ENCODE results near the gene B3GALT6. TPM values are rescaled to one million over a fixed set of nuclear protein-coding genes. Genes with fewer than 3 reads are reported as not detected.

The B3GALT6 gene
- total and polyA plus RNA-seq, 12 donors, result 7.3 to 16.2 (median 9.1) TPM

- no peak for DNase-seq
- TF ChIP-seq, protein P1, sequence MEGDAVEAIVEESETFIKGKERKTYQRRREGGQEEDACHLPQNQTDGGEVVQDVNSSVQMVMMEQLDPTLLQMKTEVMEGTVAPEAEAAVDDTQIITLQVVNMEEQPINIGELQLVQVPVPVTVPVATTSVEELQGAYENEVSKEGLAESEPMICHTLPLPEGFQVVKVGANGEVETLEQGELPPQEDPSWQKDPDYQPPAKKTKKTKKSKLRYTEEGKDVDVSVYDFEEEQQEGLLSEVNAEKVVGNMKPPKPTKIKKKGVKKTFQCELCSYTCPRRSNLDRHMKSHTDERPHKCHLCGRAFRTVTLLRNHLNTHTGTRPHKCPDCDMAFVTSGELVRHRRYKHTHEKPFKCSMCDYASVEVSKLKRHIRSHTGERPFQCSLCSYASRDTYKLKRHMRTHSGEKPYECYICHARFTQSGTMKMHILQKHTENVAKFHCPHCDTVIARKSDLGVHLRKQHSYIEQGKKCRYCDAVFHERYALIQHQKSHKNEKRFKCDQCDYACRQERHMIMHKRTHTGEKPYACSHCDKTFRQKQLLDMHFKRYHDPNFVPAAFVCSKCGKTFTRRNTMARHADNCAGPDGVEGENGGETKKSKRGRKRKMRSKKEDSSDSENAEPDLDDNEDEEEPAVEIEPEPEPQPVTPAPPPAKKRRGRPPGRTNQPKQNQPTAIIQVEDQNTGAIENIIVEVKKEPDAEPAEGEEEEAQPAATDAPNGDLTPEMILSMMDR (IDR thresholded peaks at IDR 0.05), result no peak
- 10% methylated on average over 9 of the region's 9 CpGs for WGBS, 2 donors
- Histone ChIP-seq H3K9me3 (no peaks in the 10 kb centered on the region), H3K27me3 (peaks cover 0 to 32% (median 24%) of the 10 kb centered on the region in 7 donors), H3K4me1 (peaks cover 0 to 11% (median 0%) of the 10 kb centered on the region in 9 donors), H3K27ac (no peak overlapping the region), H3K4me3 (no peak overlapping the region), H3K36me3 (no peaks in the 10 kb centered on the region)
- ATAC-seq, result no peak
- intact Hi-C loops (cut with DNase I), result no loop called here
Measured at GRCh38 chr1:1283821-1284220, 51.8 kb downstream of the B3GALT6 start.

Other genes with a start within 250 kb of the B3GALT6 start
- gene HES4, start 232.1 kb upstream of the B3GALT6 start, total RNA-seq, result 10 to 100 TPM; 28.5 to 78.1 (median 41.6) TPM
- gene HES4, start 232.1 kb upstream of the B3GALT6 start, polyA plus RNA-seq, result 10 to 100 TPM; 49.2 to 49.8 TPM
- 100 to 1,000 TPM in 1 of 10 donors, 10 to 100 TPM in 8, 1 to 10 TPM in 1; 9.8 to 169 (median 20.9) TPM for gene ISG15, start 218.7 kb upstream of the B3GALT6 start, total RNA-seq
- 100 to 1,000 TPM in 1 of 2 donors, 10 to 100 TPM in 1; 51.7 to 186 TPM for gene ISG15, start 218.7 kb upstream of the B3GALT6 start, polyA plus RNA-seq
- gene AGRN, start 212.1 kb upstream of the B3GALT6 start, total RNA-seq, result 10 to 100 TPM; 12.7 to 33.9 (median 18.3) TPM
- gene AGRN, start 212.1 kb upstream of the B3GALT6 start, polyA plus RNA-seq, result 10 to 100 TPM; 11.5 to 30.7 TPM
- not detected for gene RNF223, start 157.9 kb upstream of the B3GALT6 start, total RNA-seq
- not detected for gene RNF223, start 157.9 kb upstream of the B3GALT6 start, polyA plus RNA-seq
- gene C1orf159, start 116.1 kb upstream of the B3GALT6 start, total RNA-seq, result 1 to 10 TPM; 2.9 to 6.0 (median 3.5) TPM
- 10 to 100 TPM in 1 of 2 donors, 1 to 10 TPM in 1; 7.1 to 14.0 TPM for gene C1orf159, start 116.1 kb upstream of the B3GALT6 start, polyA plus RNA-seq
- under 1 TPM in 7 of 10 donors, not detected in 3; 0.11 to 0.53 (median 0.26) TPM for gene TTLL10, start 58.4 kb upstream of the B3GALT6 start, total RNA-seq
- under 1 TPM; 0.09 to 0.29 TPM for gene TTLL10, start 58.4 kb upstream of the B3GALT6 start, polyA plus RNA-seq
- 1 to 10 TPM in 1 of 10 donors, under 1 TPM in 2, not detected in 7; 0.28 to 1.7 (median 0.49) TPM for gene TNFRSF18, start 25.6 kb upstream of the B3GALT6 start, total RNA-seq
- under 1 TPM in 1 of 2 donors, not detected in 1; 0.26 TPM for gene TNFRSF18, start 25.6 kb upstream of the B3GALT6 start, polyA plus RNA-seq
- 10 to 100 TPM in 1 of 10 donors, 1 to 10 TPM in 7, under 1 TPM in 2; 0.52 to 24.8 (median 5.0) TPM for gene TNFRSF4, start 18.1 kb upstream of the B3GALT6 start, total RNA-seq
- 1 to 10 TPM; 3.8 to 9.8 TPM for gene TNFRSF4, start 18.1 kb upstream of the B3GALT6 start, polyA plus RNA-seq
- gene SDF4, start 236 bp upstream of the B3GALT6 start, total RNA-seq, result 100 to 1,000 TPM in 9 of 10 donors, 10 to 100 TPM in 1; 95.6 to 174 (median 123) TPM
- gene SDF4, start 236 bp upstream of the B3GALT6 start, polyA plus RNA-seq, result 100 to 1,000 TPM; 107 to 184 TPM
- 1 to 10 TPM in 4 of 10 donors, under 1 TPM in 5, not detected in 1; 0.42 to 1.9 (median 0.90) TPM for gene C1QTNF12, start 14.5 kb downstream of the B3GALT6 start, total RNA-seq
- gene C1QTNF12, start 14.5 kb downstream of the B3GALT6 start, polyA plus RNA-seq, result 1 to 10 TPM; 1.6 to 2.3 TPM
- 10 to 100 TPM; 23.5 to 41.9 (median 29.2) TPM for gene UBE2J2, start 41.6 kb downstream of the B3GALT6 start, total RNA-seq
- 10 to 100 TPM; 43.8 to 44.1 TPM for gene UBE2J2, start 41.6 kb downstream of the B3GALT6 start, polyA plus RNA-seq
- gene SCNN1D, start 48.2 kb downstream of the B3GALT6 start, total RNA-seq, result 1 to 10 TPM; 1.0 to 5.4 (median 2.7) TPM
- 10 to 100 TPM in 1 of 2 donors, 1 to 10 TPM in 1; 1.0 to 22.5 TPM for gene SCNN1D, start 48.2 kb downstream of the B3GALT6 start, polyA plus RNA-seq
- gene ACAP3, start 75.7 kb downstream of the B3GALT6 start, total RNA-seq, result 10 to 100 TPM; 24.1 to 60.0 (median 30.4) TPM
- gene ACAP3, start 75.7 kb downstream of the B3GALT6 start, polyA plus RNA-seq, result 100 to 1,000 TPM in 1 of 2 donors, 10 to 100 TPM in 1; 22.2 to 152 TPM
- 10 to 100 TPM in 3 of 10 donors, 1 to 10 TPM in 7; 5.6 to 11.9 (median 8.2) TPM for gene PUSL1, start 76.4 kb downstream of the B3GALT6 start, total RNA-seq
- 10 to 100 TPM; 16.0 to 17.8 TPM for gene PUSL1, start 76.4 kb downstream of the B3GALT6 start, polyA plus RNA-seq
- 10 to 100 TPM; 44.7 to 91.7 (median 56.6) TPM for gene INTS11, start 92.4 kb downstream of the B3GALT6 start, total RNA-seq
- gene INTS11, start 92.4 kb downstream of the B3GALT6 start, polyA plus RNA-seq, result 100 to 1,000 TPM in 1 of 2 donors, 10 to 100 TPM in 1; 92.6 to 269 TPM
- gene CPTP, start 92.6 kb downstream of the B3GALT6 start, total RNA-seq, result 100 to 1,000 TPM in 1 of 10 donors, 10 to 100 TPM in 9; 49.4 to 126 (median 65.4) TPM
- 100 to 1,000 TPM in 1 of 2 donors, 10 to 100 TPM in 1; 55.3 to 222 TPM for gene CPTP, start 92.6 kb downstream of the B3GALT6 start, polyA plus RNA-seq
- under 1 TPM; 0.16 to 0.87 (median 0.35) TPM for gene TAS1R3, start 99.0 kb downstream of the B3GALT6 start, total RNA-seq
- gene TAS1R3, start 99.0 kb downstream of the B3GALT6 start, polyA plus RNA-seq, result 1 to 10 TPM in 1 of 2 donors, under 1 TPM in 1; 0.39 to 3.1 TPM
- 100 to 1,000 TPM in 3 of 10 donors, 10 to 100 TPM in 7; 64.7 to 153 (median 78.0) TPM for gene DVL1, start 117.2 kb downstream of the B3GALT6 start, total RNA-seq
- gene DVL1, start 117.2 kb downstream of the B3GALT6 start, polyA plus RNA-seq, result 100 to 1,000 TPM in 1 of 2 donors, 10 to 100 TPM in 1; 75.4 to 153 TPM
- gene MXRA8, start 126.3 kb downstream of the B3GALT6 start, total RNA-seq, result 10 to 100 TPM in 9 of 10 donors, 1 to 10 TPM in 1; 7.2 to 23.3 (median 14.6) TPM
- 10 to 100 TPM; 28.7 to 35.6 TPM for gene MXRA8, start 126.3 kb downstream of the B3GALT6 start, polyA plus RNA-seq
- gene AURKAIP1, start 143.0 kb downstream of the B3GALT6 start, total RNA-seq, result 100 to 1,000 TPM; 176 to 251 (median 193) TPM
- 100 to 1,000 TPM; 376 to 528 TPM for gene AURKAIP1, start 143.0 kb downstream of the B3GALT6 start, polyA plus RNA-seq
- gene CCNL2, start 167.1 kb downstream of the B3GALT6 start, total RNA-seq, result 10 to 100 TPM; 38.5 to 77.5 (median 47.7) TPM
- 100 to 1,000 TPM in 1 of 2 donors, 10 to 100 TPM in 1; 57.3 to 243 TPM for gene CCNL2, start 167.1 kb downstream of the B3GALT6 start, polyA plus RNA-seq
- gene MRPL20, start 175.1 kb downstream of the B3GALT6 start, total RNA-seq, result 100 to 1,000 TPM; 116 to 162 (median 132) TPM
- 100 to 1,000 TPM; 124 to 224 TPM for gene MRPL20, start 175.1 kb downstream of the B3GALT6 start, polyA plus RNA-seq
- gene ANKRD65, start 189.0 kb downstream of the B3GALT6 start, total RNA-seq, result 1 to 10 TPM in 7 of 10 donors, under 1 TPM in 3; 0.37 to 2.5 (median 1.8) TPM
- gene ANKRD65, start 189.0 kb downstream of the B3GALT6 start, polyA plus RNA-seq, result 1 to 10 TPM; 1.2 to 3.1 TPM
- gene VWA1, start 203.5 kb downstream of the B3GALT6 start, total RNA-seq, result 10 to 100 TPM; 10.8 to 52.8 (median 14.1) TPM
- gene VWA1, start 203.5 kb downstream of the B3GALT6 start, polyA plus RNA-seq, result 10 to 100 TPM; 13.9 to 27.5 TPM
- gene ATAD3C, start 217.5 kb downstream of the B3GALT6 start, total RNA-seq, result 1 to 10 TPM in 5 of 10 donors, under 1 TPM in 5; 0.11 to 2.2 (median 1.2) TPM
- gene ATAD3C, start 217.5 kb downstream of the B3GALT6 start, polyA plus RNA-seq, result under 1 TPM; 0.49 to 0.66 TPM
- 1 to 10 TPM; 5.3 to 9.9 (median 6.6) TPM for gene ATAD3B, start 239.5 kb downstream of the B3GALT6 start, total RNA-seq
- 10 to 100 TPM; 12.5 to 33.3 TPM for gene ATAD3B, start 239.5 kb downstream of the B3GALT6 start, polyA plus RNA-seq